Measurements from ENCODE around the gene PP2D1.
"Not testable (repeated sequence)": the region's sequence is repeated elsewhere in the genome, so short reads cannot be mapped to it uniquely, and the experiment has no call there.

GRCh38 chr3:20045141-20045540 lies 33.1 kb upstream of the PP2D1 start:
- not testable (repeated sequence) for TF ChIP-seq YY1 (IDR thresholded peaks at IDR 0.05; ENCODE audit: insufficient read depth, insufficient read length); ZNF274 (IDR thresholded peaks at IDR 0.05; ENCODE audit: low read depth, low read length)

Data from NT2/D1 (cell line).